Brain microvascular endothelial cell (primary cell): ENCODE data around the gene LCN10.
"Not testable (repeated sequence)": the region's sequence is repeated elsewhere in the genome, so short reads cannot be mapped to it uniquely, and the experiment has no call there.

Experiments
- DNase-seq: peaks from one replicate; pipeline ENCODE4 v3.0.0-alpha.2; 2020
- H3K27ac ChIP-seq: fragments of 250-450 bp; sonication (Bioruptor Pico); 2 replicates; pipeline ENCODE4 v1.5.1; 2020; ENCODE audit warnings: mild to moderate bottlenecking, moderate library complexity
- H3K27me3 ChIP-seq: fragments of 250-450 bp; sonication (Bioruptor Pico); replicated peaks from 2 replicates; pipeline ENCODE4 v1.5.1; 2020; ENCODE audit warnings: mild to moderate bottlenecking
- H3K36me3 ChIP-seq: fragments of 250-450 bp; sonication (Bioruptor Pico); replicated peaks from 2 replicates; pipeline ENCODE4 v1.5.1; 2020; ENCODE audit warnings: mild to moderate bottlenecking
- H3K4me3 ChIP-seq: 2 replicates; pipeline ENCODE4 v1.5.1; 2011; ENCODE audit warnings: low read depth, mild to moderate bottlenecking, control low read depth, low read length, moderate library complexity
- CTCF ChIP-seq: IDR thresholded peaks from 2 replicates; pipeline ENCODE4 v1.5.1; 2011; ENCODE audit warnings: low read depth, mild to moderate bottlenecking, moderate library complexity, low read length, control low read depth, inconsistent platforms; ENCODE audit errors: missing control alignments
- in situ Hi-C: cut with HindIII; loops from 2 replicates; pipeline ENCODE4 v1.10.0; 2017; ENCODE audit warnings: low sequenced_read_pairs, low pct_ligation_motif_present

The LCN10 gene

GRCh38 chr9:136742591-136743391 lies at the start of gene LCN10:
TSS of gene LCN10 (minus strand) at chr9:136742940. CDS start at chr9:136742903, 37 bp downstream.
- peak; percentile 70 for TF ChIP-seq CTCF
- peaks cover 16% of the 10 kb centered on the region for H3K27me3 ChIP-seq
- H3K4me3 ChIP-seq = no peak within 1 kb of the TSS
- H3K36me3 ChIP-seq = no peaks in the 10 kb centered on the region
- H3K27ac ChIP-seq = no peak within 1 kb of the TSS
- in situ Hi-C loops = no loop called here
- no peak for DNase-seq

- Histone ChIP-seq H3K27me3 (no peaks in the 10 kb centered on the region), H3K36me3 (peaks cover 9% of the 10 kb centered on the region), H3K27ac (peak overlapping the region; percentile 34), H3K4me3 (peak overlapping the region; percentile 85)
- no peak for DNase-seq
- peak; percentile 94 for TF ChIP-seq CTCF
- in situ Hi-C loops = no loop called here
Measured at GRCh38 chr9:136791516-136792276, 49.0 kb upstream of the LCN10 start.

GRCh38 chr9:136790640-136791515 lies 48.1 kb upstream of the LCN10 start, which contains the start of gene TMEM141:
TSS of gene TMEM141 (plus strand) at chr9:136791344. CDS start at chr9:136791371, 27 bp downstream.
- Histone ChIP-seq H3K27me3 (no peaks in the 10 kb centered on the region), H3K4me3 (peak within 1 kb of the TSS; percentile 85), H3K27ac (peak within 1 kb of the TSS; percentile 40), H3K36me3 (peaks cover 9% of the 10 kb centered on the region)
- TF ChIP-seq CTCF = no peak
- peak; percentile 99 for DNase-seq
- in situ Hi-C loops = no loop called here

- TF ChIP-seq CTCF = no peak
- Histone ChIP-seq H3K27me3 (no peaks in the 10 kb centered on the region), H3K36me3 (peaks cover 9% of the 10 kb centered on the region), H3K27ac (no peak overlapping the region), H3K4me3 (no peak overlapping the region)
- in situ Hi-C loops = no loop called here
- DNase-seq = no peak
Measured at GRCh38 chr9:136789523-136789937, 46.8 kb upstream of the LCN10 start.

- DNase-seq, H3K27me3 ChIP-seq, H3K36me3 ChIP-seq, H3K4me3 ChIP-seq, H3K27ac ChIP-seq, in situ Hi-C loops: not testable (repeated sequence)
Measured at GRCh38 chr9:136788644-136789522, 46.1 kb upstream of the LCN10 start.
